Left ventricle myocardium inferior (tissue), 1 donor: ENCODE results near the gene MACROD2. TPM values are rescaled to one million over a fixed set of nuclear protein-coding genes. Genes with fewer than 3 reads are reported as not detected.

Experiments used
- DNase-seq: peaks from one replicate; pipeline ENCODE4 v3.0.0-alpha.2; 2020
- H3K27ac ChIP-seq: fragments of 200-600 bp; replicated peaks from 2 replicates; pipeline ENCODE4 v1.8.0; 2021
- H3K27me3 ChIP-seq: fragments of 200-600 bp; 2 replicates; pipeline ENCODE4 v1.8.0; 2021; ENCODE audit warnings: low read depth
- H3K36me3 ChIP-seq: fragments of 200-600 bp; 2 replicates; pipeline ENCODE4 v1.8.0; 2021
- H3K4me1 ChIP-seq: fragments of 200-600 bp; 2 replicates; pipeline ENCODE4 v1.8.0; 2021
- H3K4me3 ChIP-seq: fragments of 200-600 bp; 2 replicates; pipeline ENCODE4 v1.8.0; 2021; ENCODE audit warnings: mild to moderate bottlenecking, moderate library complexity
- H3K9me3 ChIP-seq: fragments of 200-600 bp; replicated peaks from 2 replicates; pipeline ENCODE4 v1.8.0; 2021
- intact Hi-C: fragments of 100-400 bp; cut with micrococcal nuclease; formaldehyde crosslinking; loops from one replicate; pipeline ENCODE4 v1.11.0; 2022
- total RNA-seq: library from RNA; stranded (reverse); fragmentation: NEBNext Ultra II Directional; extraction: Animal tissue kit (Norgen Biotek cat#: 25700); gene quantifications from one replicate; pipeline ENCODE4 v1.2.1, GENCODE V29; 2021
- TF ChIP-seq, protein P1 (sequence below): fragments of 200-600 bp; IDR thresholded peaks from 2 replicates; pipeline ENCODE4 v1.8.0; 2021; ENCODE audit warnings: antibody characterized with exemption, mild to moderate bottlenecking, borderline replicate concordance
- donor health status: DM: no; HTN: yes; CAD: no; lungs with severe emphysema.

Gene MACROD2
- total RNA-seq, 1 donor from 2014 or later = 3.6 TPM

DNA sequence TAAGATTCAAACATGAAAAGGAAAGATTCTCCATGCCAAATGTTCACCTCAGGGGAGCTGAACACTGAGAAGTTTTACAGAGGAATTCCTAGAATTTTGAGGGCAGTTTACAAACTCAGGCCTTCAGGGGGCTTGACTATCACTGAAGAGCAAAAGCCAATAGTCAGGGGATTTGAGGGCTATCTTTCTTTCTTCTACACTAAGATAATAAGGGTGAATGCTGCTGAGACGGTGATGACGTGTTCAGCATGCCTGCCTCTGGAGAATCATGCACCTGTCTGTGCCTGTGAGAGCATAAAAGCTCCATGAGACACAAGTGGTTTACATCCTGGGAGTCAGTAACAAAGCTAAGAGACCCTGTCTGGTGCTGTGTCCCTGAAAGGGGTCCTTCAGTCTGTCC is 1492.4 kb downstream of the MACROD2 start:
- no peak for DNase-seq
- intact Hi-C loops = no loop called here

DNA sequence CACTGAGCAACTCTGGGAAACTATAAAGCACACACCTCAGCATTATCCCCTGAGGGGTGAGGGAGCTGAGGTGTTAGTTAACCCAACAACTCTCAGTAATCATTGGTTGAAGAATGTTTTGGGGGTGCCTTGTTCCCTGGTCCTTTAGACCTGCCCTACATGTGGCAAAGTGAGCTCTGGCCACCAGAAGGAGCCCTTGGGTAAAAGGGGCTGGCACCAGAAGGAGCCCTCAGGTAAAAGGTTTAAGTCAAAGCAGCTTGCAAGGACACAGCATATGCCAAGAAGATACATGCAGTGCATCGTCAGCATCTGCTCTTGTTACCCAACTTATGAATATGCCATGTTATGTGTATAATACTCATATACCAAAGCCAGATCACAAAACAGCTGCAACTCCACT is 1496.3 kb downstream of the MACROD2 start:
- Histone ChIP-seq H3K4me3 (no peak overlapping the region), H3K4me1 (peaks cover 9% of the 10 kb centered on the region), H3K36me3 (no peaks in the 10 kb centered on the region), H3K9me3 (no peaks in the 10 kb centered on the region), H3K27ac (no peak overlapping the region), H3K27me3 (no peaks in the 10 kb centered on the region)
- TF ChIP-seq, protein P1, sequence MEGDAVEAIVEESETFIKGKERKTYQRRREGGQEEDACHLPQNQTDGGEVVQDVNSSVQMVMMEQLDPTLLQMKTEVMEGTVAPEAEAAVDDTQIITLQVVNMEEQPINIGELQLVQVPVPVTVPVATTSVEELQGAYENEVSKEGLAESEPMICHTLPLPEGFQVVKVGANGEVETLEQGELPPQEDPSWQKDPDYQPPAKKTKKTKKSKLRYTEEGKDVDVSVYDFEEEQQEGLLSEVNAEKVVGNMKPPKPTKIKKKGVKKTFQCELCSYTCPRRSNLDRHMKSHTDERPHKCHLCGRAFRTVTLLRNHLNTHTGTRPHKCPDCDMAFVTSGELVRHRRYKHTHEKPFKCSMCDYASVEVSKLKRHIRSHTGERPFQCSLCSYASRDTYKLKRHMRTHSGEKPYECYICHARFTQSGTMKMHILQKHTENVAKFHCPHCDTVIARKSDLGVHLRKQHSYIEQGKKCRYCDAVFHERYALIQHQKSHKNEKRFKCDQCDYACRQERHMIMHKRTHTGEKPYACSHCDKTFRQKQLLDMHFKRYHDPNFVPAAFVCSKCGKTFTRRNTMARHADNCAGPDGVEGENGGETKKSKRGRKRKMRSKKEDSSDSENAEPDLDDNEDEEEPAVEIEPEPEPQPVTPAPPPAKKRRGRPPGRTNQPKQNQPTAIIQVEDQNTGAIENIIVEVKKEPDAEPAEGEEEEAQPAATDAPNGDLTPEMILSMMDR = no peak
- intact Hi-C loops = loop anchor here (10.0 kb wide), 1 partner anchor 57 kb away; no protein-coding TSS in a partner anchor
- no peak for DNase-seq

More for the DNA sequence above, 1492.4 kb downstream of the MACROD2 start:
- H3K4me1 ChIP-seq = peaks cover 6% of the 10 kb centered on the region
- H3K9me3 ChIP-seq = no peaks in the 10 kb centered on the region
- TF ChIP-seq, protein P1 = no peak
- no peaks in the 10 kb centered on the region for H3K27me3 ChIP-seq
- no peak overlapping the region for H3K4me3 ChIP-seq
- no peak overlapping the region for H3K27ac ChIP-seq
- H3K36me3 ChIP-seq = no peaks in the 10 kb centered on the region

DNA sequence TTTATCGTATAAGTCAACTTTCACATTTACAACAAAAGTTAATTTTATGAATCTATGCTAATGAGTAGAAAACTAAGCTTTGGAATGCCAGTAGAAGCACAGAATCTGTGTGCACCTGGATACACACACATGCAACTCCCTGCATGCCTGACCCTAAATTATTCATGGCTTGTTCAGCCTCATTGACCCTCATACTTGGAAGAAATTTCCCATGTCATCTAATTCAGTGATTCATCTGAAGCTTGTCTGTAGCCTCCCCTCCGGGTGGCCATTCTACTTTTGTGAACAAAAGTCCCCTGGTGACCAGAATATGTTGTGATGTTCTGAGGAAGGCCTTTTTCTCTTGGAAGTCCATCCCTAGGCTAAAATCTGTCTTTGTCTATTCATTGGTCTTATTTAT is 1499.5 kb downstream of the MACROD2 start:
- TF ChIP-seq, protein P1 = no peak
- H3K4me3 ChIP-seq = no peak overlapping the region
- no peak overlapping the region for H3K27ac ChIP-seq
- no peaks in the 10 kb centered on the region for H3K36me3 ChIP-seq
- DNase-seq = no peak
- H3K4me1 ChIP-seq = peaks cover 9% of the 10 kb centered on the region
- H3K27me3 ChIP-seq = no peaks in the 10 kb centered on the region
- H3K9me3 ChIP-seq = no peaks in the 10 kb centered on the region
- intact Hi-C loops = loop anchor here (10.0 kb wide), 1 partner anchor 60 kb away; no protein-coding TSS in a partner anchor

DNA sequence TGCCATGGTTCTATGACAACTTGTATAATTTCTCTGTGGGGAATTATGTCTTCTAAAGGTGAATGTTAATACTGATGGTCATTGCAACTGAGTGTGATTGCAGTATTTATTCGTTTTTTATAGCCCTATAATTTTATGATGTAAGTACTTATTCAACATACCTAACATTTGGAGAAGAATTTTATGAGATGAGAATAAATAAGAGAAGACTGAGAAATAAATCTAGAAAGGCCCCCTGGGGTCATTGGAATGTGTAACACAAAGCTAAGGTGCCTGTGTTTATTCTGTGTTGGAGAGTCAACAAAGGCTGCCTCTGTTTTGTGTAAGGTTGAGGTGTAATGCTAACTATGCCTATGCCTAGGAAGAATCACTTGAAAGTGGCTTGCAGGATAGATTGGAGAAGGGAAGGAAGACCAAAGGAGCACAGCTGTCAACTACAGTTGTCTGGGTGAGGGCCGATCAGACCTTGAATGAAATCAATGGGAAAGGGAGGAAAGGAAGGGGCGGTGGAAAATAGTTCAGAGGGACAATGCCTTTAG is 1501.3 kb downstream of the MACROD2 start:
- Histone ChIP-seq H3K36me3 (no peaks in the 10 kb centered on the region), H3K27ac (no peak overlapping the region), H3K4me3 (no peak overlapping the region), H3K9me3 (no peaks in the 10 kb centered on the region), H3K4me1 (peaks cover 9% of the 10 kb centered on the region), H3K27me3 (no peaks in the 10 kb centered on the region)
- TF ChIP-seq, protein P1 = no peak
- intact Hi-C loops = loop anchor here (10.0 kb wide), 1 partner anchor 62 kb away; no protein-coding TSS in a partner anchor
- no peak for DNase-seq

DNA sequence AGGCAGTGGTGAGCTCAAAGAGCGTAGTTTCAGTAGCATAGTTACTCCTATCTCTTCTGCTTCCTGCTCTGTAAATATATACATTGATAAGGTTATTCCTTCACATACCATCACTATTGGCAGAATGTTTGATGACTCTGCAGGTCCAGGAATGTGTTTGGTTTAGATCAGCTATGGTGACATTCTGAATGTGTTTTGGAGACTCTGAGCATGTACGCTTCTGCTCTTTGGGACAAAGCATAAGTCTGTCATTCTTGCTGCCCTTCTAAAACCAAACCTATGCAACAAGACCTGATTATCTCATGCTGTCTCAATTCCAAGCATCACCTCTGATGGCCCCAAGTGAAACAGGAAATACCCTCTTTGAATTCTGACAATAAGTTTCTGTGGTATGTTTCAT is 1503.6 kb downstream of the MACROD2 start:
- Histone ChIP-seq H3K27me3 (no peaks in the 10 kb centered on the region), H3K27ac (no peak overlapping the region), H3K4me3 (no peak overlapping the region), H3K4me1 (no peaks in the 10 kb centered on the region), H3K9me3 (no peaks in the 10 kb centered on the region), H3K36me3 (no peaks in the 10 kb centered on the region)
- DNase-seq = no peak
- TF ChIP-seq, protein P1 = no peak
- intact Hi-C loops = loop anchor here (10.0 kb wide), 1 partner anchor 64 kb away; no protein-coding TSS in a partner anchor
